Measurements from ENCODE around the gene ZNF775.
"Not testable (repeated sequence)": the region's sequence is repeated elsewhere in the genome, so short reads cannot be mapped to it uniquely, and the experiment has no call there.

Gene ZNF775

DNA sequence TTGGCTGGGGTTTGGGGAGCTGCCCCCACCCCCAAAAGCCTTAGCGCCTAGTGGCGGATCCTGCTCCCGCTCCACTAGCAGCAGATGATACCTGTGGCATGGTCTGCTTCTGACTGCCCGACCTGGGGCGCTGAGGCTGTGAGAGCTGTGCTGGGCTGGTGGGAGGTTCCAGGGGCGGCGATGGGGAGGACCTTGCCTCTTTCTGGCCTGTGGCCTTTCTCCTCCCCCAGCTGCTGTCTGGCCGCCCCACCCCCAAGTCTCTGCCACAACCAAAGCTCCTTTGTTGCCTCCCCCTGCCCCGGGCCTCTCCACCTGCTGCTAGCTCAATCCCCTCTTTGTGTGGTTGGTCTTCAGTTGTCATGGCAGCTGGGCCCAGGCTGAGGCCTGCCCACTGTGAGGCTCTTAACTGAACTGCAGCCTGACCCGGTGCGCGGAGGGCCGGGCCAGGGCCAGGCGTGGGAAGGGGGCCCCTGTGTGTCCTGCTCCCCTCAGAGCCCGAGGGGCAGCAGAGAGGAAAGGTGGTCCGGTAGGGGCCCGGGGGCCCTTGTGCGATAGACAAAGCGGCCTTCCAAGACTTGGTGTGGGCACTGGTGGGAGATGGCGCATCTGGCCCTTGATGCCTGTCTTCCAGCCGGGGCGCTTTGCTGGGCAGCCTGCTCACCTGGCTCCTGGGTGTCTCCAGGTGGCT lies 4.7 kb downstream of the ZNF775 start:
- peaks cover 15% of the 10 kb centered on the region for H3K79me2 ChIP-seq (ENCODE audit: control insufficient read depth, insufficient read depth, low read length, unreplicated experiment)
- H3K27ac ChIP-seq (ENCODE audit: low read depth, low read length) = no peak overlapping the region
- H2AFZ ChIP-seq (ENCODE audit: low read length, unreplicated experiment) = no peak overlapping the region
- no peaks in the 10 kb centered on the region for H3K4me1 ChIP-seq (ENCODE audit: control insufficient read depth, insufficient read depth, low read length, unreplicated experiment)
- no peaks in the 10 kb centered on the region for H3K36me3 ChIP-seq (ENCODE audit: insufficient read depth, low read length)
- no peak overlapping the region for H3K4me3 ChIP-seq (ENCODE audit: low read depth, low read length)
- H3K27me3 ChIP-seq (ENCODE audit: insufficient read depth, low read length) = no peaks in the 10 kb centered on the region

GRCh38 chr7:150384406-150385301 lies 5.5 kb downstream of the ZNF775 start:
- Histone ChIP-seq H3K4me3 (ENCODE audit: low read depth, low read length) (no peak overlapping the region), H3K27ac (ENCODE audit: low read depth, low read length) (no peak overlapping the region), H3K4me1 (ENCODE audit: control insufficient read depth, insufficient read depth, low read length, unreplicated experiment) (no peaks in the 10 kb centered on the region), H3K36me3 (ENCODE audit: insufficient read depth, low read length) (no peaks in the 10 kb centered on the region), H2AFZ (ENCODE audit: low read length, unreplicated experiment) (no peak overlapping the region), H3K27me3 (ENCODE audit: insufficient read depth, low read length) (no peaks in the 10 kb centered on the region), H3K79me2 (ENCODE audit: control insufficient read depth, insufficient read depth, low read length, unreplicated experiment) (peaks cover 15% of the 10 kb centered on the region)

GRCh38 chr7:150385302-150385723 lies 6.2 kb downstream of the ZNF775 start:
- Histone ChIP-seq H2AFZ (ENCODE audit: low read length, unreplicated experiment) (no peak overlapping the region), H3K4me3 (ENCODE audit: low read depth, low read length) (no peak overlapping the region), H3K27ac (ENCODE audit: low read depth, low read length) (no peak overlapping the region), H3K4me1 (ENCODE audit: control insufficient read depth, insufficient read depth, low read length, unreplicated experiment) (no peaks in the 10 kb centered on the region), H3K36me3 (ENCODE audit: insufficient read depth, low read length) (no peaks in the 10 kb centered on the region), H3K27me3 (ENCODE audit: insufficient read depth, low read length) (no peaks in the 10 kb centered on the region), H3K79me2 (ENCODE audit: control insufficient read depth, insufficient read depth, low read length, unreplicated experiment) (peaks cover 12% of the 10 kb centered on the region)

GRCh38 chr7:150385884-150386283 lies 6.8 kb downstream of the ZNF775 start:
- not testable (repeated sequence) for H2AFZ ChIP-seq (ENCODE audit: low read length, unreplicated experiment); H3K4me1 ChIP-seq (ENCODE audit: control insufficient read depth, insufficient read depth, low read length, unreplicated experiment); H3K27ac ChIP-seq (ENCODE audit: low read depth, low read length)

DNA sequence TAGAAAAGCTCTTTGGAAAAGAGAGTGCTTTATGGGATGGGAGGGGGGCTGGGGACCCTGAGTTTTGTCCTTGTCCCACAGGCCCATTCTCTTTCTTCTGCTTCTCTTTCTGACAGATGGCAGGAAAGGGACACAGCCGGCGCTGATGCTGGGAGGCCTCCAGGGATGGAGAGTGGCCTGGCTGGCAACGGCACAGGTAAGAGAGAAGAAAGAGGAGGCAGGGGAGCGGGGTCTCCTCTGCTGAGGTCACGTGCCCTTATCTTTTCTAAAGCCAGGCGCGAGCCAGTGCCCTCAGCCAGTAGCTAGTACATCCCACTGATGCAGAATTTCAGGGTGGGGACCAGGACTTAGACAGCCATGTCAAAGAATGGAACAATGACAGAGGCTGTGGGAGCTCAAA lies 9.2 kb downstream of the ZNF775 start:
- Histone ChIP-seq H2AFZ (ENCODE audit: low read length, unreplicated experiment) (no peak overlapping the region), H3K4me1 (ENCODE audit: control insufficient read depth, insufficient read depth, low read length, unreplicated experiment) (no peaks in the 10 kb centered on the region), H3K4me3 (ENCODE audit: low read depth, low read length) (no peak overlapping the region), H3K27ac (ENCODE audit: low read depth, low read length) (no peak overlapping the region), H3K36me3 (ENCODE audit: insufficient read depth, low read length) (no peaks in the 10 kb centered on the region), H3K79me2 (ENCODE audit: control insufficient read depth, insufficient read depth, low read length, unreplicated experiment) (peaks cover under 1% of the 10 kb centered on the region), H3K27me3 (ENCODE audit: insufficient read depth, low read length) (no peaks in the 10 kb centered on the region)

More at GRCh38 chr7:150385884-150386283, 6.8 kb downstream of the ZNF775 start:
- H3K27me3 ChIP-seq (ENCODE audit: insufficient read depth, low read length); H3K4me3 ChIP-seq (ENCODE audit: low read depth, low read length); H3K36me3 ChIP-seq (ENCODE audit: insufficient read depth, low read length); H3K79me2 ChIP-seq (ENCODE audit: control insufficient read depth, insufficient read depth, low read length, unreplicated experiment): not testable (repeated sequence)

DNA sequence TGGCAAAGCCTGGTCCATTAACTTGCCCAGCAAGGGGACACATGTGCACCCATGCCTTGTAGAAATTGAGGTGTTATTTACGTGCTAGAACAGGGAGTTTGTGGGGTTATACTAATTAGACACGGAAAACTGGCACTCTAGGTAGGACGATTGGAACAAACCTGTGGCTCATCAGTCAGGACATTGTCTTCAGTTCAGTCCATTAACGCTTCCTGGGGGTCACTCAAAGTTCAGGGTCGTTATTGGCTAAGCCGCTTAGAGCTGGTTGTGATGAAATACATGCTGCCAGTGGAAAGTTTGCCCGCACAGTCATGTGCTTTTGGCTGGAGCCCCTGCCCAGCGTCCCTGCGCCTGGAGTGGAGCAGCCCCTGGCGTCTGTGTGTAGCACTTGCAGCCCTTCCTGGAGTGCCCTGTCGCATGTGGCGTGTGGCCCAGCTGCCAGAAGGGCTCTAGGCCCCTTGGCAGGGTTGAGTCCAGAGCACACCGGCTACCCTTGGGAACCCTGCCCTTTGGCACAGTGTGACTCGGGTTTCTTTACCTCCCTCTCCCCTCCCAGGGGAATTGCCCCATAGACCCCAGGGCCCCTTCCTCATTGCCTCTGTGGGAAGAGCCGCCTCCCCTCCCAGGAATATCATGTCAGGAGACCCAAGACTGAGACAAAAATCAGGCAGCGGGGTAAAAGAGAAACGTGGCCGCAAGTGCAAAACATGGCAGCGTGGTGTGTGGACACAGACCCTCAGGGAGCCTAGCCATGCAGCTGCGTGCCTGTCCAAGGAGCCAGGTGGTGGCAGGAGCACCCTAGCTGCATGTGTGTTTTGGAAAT lies 9.8 kb downstream of the ZNF775 start:
- no peak overlapping the region for H3K27ac ChIP-seq (ENCODE audit: low read depth, low read length)
- no peaks in the 10 kb centered on the region for H3K79me2 ChIP-seq (ENCODE audit: control insufficient read depth, insufficient read depth, low read length, unreplicated experiment)
- no peaks in the 10 kb centered on the region for H3K27me3 ChIP-seq (ENCODE audit: insufficient read depth, low read length)
- H3K36me3 ChIP-seq (ENCODE audit: insufficient read depth, low read length) = no peaks in the 10 kb centered on the region
- H3K4me1 ChIP-seq (ENCODE audit: control insufficient read depth, insufficient read depth, low read length, unreplicated experiment) = no peaks in the 10 kb centered on the region
- H2AFZ ChIP-seq (ENCODE audit: low read length, unreplicated experiment) = no peak overlapping the region
- H3K4me3 ChIP-seq (ENCODE audit: low read depth, low read length) = no peak overlapping the region

- H3K36me3 ChIP-seq (ENCODE audit: insufficient read depth, low read length) = no peaks in the 10 kb centered on the region
- H3K79me2 ChIP-seq (ENCODE audit: control insufficient read depth, insufficient read depth, low read length, unreplicated experiment) = no peaks in the 10 kb centered on the region
- H3K4me1 ChIP-seq (ENCODE audit: control insufficient read depth, insufficient read depth, low read length, unreplicated experiment) = no peaks in the 10 kb centered on the region
- H3K4me3 ChIP-seq (ENCODE audit: low read depth, low read length) = no peak overlapping the region
- H2AFZ ChIP-seq (ENCODE audit: low read length, unreplicated experiment) = no peak overlapping the region
- H3K27me3 ChIP-seq (ENCODE audit: insufficient read depth, low read length) = no peaks in the 10 kb centered on the region
- no peak overlapping the region for H3K27ac ChIP-seq (ENCODE audit: low read depth, low read length)
Measured at GRCh38 chr7:150389532-150389816, 10.3 kb downstream of the ZNF775 start.

- H3K79me2 ChIP-seq (ENCODE audit: control insufficient read depth, insufficient read depth, low read length, unreplicated experiment) = no peaks in the 10 kb centered on the region
Measured at GRCh38 chr7:150390205-150390604, 11.1 kb downstream of the ZNF775 start.

GRCh38 chr7:150393325-150393724 lies 14.2 kb downstream of the ZNF775 start:
- Histone ChIP-seq H3K4me3 (ENCODE audit: low read depth, low read length) (no peak overlapping the region), H3K27me3 (ENCODE audit: insufficient read depth, low read length) (no peaks in the 10 kb centered on the region), H3K4me1 (ENCODE audit: control insufficient read depth, insufficient read depth, low read length, unreplicated experiment) (no peaks in the 10 kb centered on the region), H3K27ac (ENCODE audit: low read depth, low read length) (no peak overlapping the region), H3K79me2 (ENCODE audit: control insufficient read depth, insufficient read depth, low read length, unreplicated experiment) (no peaks in the 10 kb centered on the region), H3K36me3 (ENCODE audit: insufficient read depth, low read length) (no peaks in the 10 kb centered on the region), H2AFZ (ENCODE audit: low read length, unreplicated experiment) (no peak overlapping the region)

More at GRCh38 chr7:150390205-150390604, 11.1 kb downstream of the ZNF775 start:
- Histone ChIP-seq H3K4me3 (ENCODE audit: low read depth, low read length) (no peak overlapping the region), H3K4me1 (ENCODE audit: control insufficient read depth, insufficient read depth, low read length, unreplicated experiment) (no peaks in the 10 kb centered on the region), H3K36me3 (ENCODE audit: insufficient read depth, low read length) (no peaks in the 10 kb centered on the region), H3K27me3 (ENCODE audit: insufficient read depth, low read length) (no peaks in the 10 kb centered on the region), H3K27ac (ENCODE audit: low read depth, low read length) (no peak overlapping the region), H2AFZ (ENCODE audit: low read length, unreplicated experiment) (no peak overlapping the region)

GRCh38 chr7:150396426-150396825 lies 17.3 kb downstream of the ZNF775 start:
- H3K36me3 ChIP-seq (ENCODE audit: insufficient read depth, low read length) = no peaks in the 10 kb centered on the region
- H3K4me3 ChIP-seq (ENCODE audit: low read depth, low read length) = no peak overlapping the region
- H3K79me2 ChIP-seq (ENCODE audit: control insufficient read depth, insufficient read depth, low read length, unreplicated experiment) = no peaks in the 10 kb centered on the region
- no peaks in the 10 kb centered on the region for H3K27me3 ChIP-seq (ENCODE audit: insufficient read depth, low read length)
- H3K27ac ChIP-seq (ENCODE audit: low read depth, low read length) = no peak overlapping the region
- H2AFZ ChIP-seq (ENCODE audit: low read length, unreplicated experiment) = no peak overlapping the region
- peaks cover 8% of the 10 kb centered on the region for H3K4me1 ChIP-seq (ENCODE audit: control insufficient read depth, insufficient read depth, low read length, unreplicated experiment)
